H7 (cell line): ENCODE measurements around the gene RBMS3. TPM values are rescaled to one million over a fixed set of nuclear protein-coding genes. Genes with fewer than 3 reads are reported as not detected.

ENCODE experiments used
- DNase-seq: peaks from one replicate; pipeline ENCODE4 v3.0.0; 2012
- H3K27me3 ChIP-seq: 2 replicates; pipeline ENCODE4 v1.6.0; 2011; ENCODE audit warnings: mild to moderate bottlenecking, low read length; ENCODE audit not compliant: control insufficient read depth, insufficient read depth
- H3K36me3 ChIP-seq: replicated peaks from 2 replicates; pipeline ENCODE4 v1.5.1; 2011; ENCODE audit warnings: low read length; ENCODE audit not compliant: control insufficient read depth, insufficient read depth
- H3K4me3 ChIP-seq: 2 replicates; pipeline ENCODE4 v1.5.1; 2011; ENCODE audit warnings: low read depth, mild to moderate bottlenecking, control low read depth, low read length, moderate library complexity; ENCODE audit not compliant: insufficient read depth
- total RNA-seq: library from RNA; depleted of rRNA; stranded (reverse); fragments of >200 nt; shearing (Covaris generic); gene quantifications from 2 replicates; pipeline ENCODE4 v1.2.3, GENCODE V29; 2014

Gene RBMS3
- total RNA-seq, 1 experiment from 2014 or later = 9.4 TPM

DNA sequence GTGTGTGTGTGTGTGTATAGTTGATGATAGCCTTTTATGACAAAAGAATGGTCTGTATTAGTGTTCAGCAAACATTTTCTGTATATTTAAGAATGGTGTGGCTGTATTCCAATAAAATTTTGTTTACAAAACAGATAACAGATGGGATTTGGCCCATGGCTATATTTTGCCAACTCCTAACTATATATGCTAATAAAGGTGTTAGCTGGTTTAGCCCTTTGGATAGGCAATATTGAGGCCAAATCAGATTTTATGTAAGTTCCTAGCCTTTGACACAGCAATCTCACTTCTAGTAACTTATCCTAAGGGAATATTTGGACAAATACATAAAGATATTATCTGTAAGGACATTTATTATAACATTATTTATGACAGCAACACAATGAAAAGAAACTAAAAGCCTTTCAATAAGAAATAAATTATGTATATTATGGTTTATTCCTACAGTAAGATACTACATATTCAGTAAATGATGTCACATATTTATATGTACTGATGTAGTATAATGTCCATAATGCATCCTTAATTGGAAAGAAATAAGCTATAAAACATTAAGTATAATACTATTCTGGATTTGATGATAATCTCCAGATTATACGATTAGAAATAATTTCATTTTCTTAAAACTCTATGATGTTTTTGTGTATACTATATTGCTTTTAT, 264.0 kb downstream of the RBMS3 start:
- Histone ChIP-seq H3K36me3 (no peaks in the 10 kb centered on the region), H3K4me3 (no peak overlapping the region), H3K27me3 (no peaks in the 10 kb centered on the region)
- DNase-seq = no peak

DNA sequence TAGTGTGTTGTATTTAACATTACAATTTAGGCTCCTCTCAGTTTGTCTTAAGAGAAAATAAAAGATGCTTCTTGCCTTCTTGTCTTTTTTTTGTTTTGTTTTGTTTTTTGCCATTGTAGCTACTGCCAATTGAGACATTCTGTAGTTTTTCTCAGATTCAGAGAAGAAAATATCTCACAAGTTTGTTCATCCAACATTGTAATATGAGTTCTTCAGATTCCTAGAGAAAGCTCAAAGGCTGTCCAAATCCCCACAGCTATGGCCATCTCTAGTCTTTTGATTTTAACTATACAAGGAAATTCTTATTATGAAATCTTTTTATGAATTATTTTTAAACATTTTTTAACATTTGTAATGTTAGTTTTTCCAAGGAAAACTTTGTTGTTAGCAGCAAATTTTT, 264.7 kb downstream of the RBMS3 start:
- Histone ChIP-seq H3K4me3 (no peak overlapping the region), H3K27me3 (no peaks in the 10 kb centered on the region), H3K36me3 (no peaks in the 10 kb centered on the region)
- DNase-seq = no peak

DNA sequence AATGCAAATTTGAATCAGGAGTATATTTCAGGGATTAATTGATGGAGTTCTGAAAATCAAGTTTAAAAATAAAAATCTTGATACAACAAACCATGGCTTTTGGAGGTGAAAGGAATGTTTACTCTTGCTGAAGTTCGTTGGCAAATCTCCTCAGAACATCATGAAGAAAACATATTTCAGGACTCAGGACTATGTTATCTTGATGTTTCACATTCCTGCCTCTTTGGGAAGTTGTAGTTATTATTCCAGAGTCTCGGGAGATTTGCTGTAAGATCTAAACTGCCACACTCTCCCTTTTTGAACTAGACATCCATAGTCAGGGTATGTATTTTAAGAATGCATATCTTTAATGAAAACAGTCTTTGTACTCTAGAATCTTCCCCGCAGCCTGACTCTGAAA, 271.2 kb downstream of the RBMS3 start:
- Histone ChIP-seq H3K4me3 (no peak overlapping the region), H3K27me3 (no peaks in the 10 kb centered on the region), H3K36me3 (no peaks in the 10 kb centered on the region)
- DNase-seq = no peak

- no peak for DNase-seq
Measured at GRCh38 chr3:29554566-29554965, 273.7 kb downstream of the RBMS3 start.

DNA sequence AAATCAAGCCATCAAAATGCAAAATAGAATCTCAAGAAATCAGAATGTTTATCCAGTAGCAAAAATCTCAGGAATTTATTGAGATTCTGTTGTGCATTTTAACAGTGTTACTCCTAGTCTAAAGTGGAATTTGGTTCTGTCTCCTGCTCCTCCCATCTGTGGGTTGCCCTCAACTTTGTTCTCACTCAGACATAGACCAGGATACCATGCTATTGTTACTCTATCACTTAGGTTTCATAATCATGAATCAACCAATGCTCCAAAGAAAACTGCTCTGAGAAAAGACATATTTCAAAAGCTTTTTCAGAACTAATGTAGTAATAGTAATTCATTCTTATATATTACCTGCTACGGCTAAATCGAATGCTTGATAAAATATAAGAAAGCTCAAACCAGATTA, 274.7 kb downstream of the RBMS3 start:
- H3K36me3 ChIP-seq = no peaks in the 10 kb centered on the region
- no peak for DNase-seq
- H3K4me3 ChIP-seq = no peak overlapping the region

More at GRCh38 chr3:29554566-29554965, 273.7 kb downstream of the RBMS3 start:
- Histone ChIP-seq H3K36me3 (no peaks in the 10 kb centered on the region), H3K27me3 (no peaks in the 10 kb centered on the region), H3K4me3 (no peak overlapping the region)

DNA sequence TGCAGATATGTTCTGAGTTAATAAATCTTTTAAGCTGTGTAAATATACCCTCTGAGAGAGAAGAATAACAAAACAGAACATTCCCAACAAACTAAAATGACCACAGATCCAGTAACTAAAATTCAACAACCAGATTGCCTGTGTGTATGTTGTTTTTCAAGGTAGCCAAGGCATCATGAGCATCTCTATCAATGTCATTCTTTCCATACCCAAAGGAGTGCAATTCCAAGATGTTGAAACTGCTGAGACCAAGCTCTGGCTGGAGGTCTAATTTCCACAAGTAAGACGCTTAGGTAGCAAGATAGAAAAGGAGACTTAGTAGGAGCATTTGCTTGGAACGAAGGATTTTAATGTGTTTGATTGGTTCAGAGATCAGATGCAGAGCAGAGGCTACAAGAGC, 276.3 kb downstream of the RBMS3 start:
- no peak overlapping the region for H3K4me3 ChIP-seq

More for the DNA sequence above, 274.7 kb downstream of the RBMS3 start:
- no peaks in the 10 kb centered on the region for H3K27me3 ChIP-seq

GRCh38 chr3:29557825-29558224, 277.0 kb downstream of the RBMS3 start:
- H3K4me3 ChIP-seq = no peak overlapping the region
- no peaks in the 10 kb centered on the region for H3K36me3 ChIP-seq
- no peak for DNase-seq
- H3K27me3 ChIP-seq = no peaks in the 10 kb centered on the region

More for the DNA sequence above, 276.3 kb downstream of the RBMS3 start:
- no peak for DNase-seq
- no peaks in the 10 kb centered on the region for H3K27me3 ChIP-seq
- H3K36me3 ChIP-seq = no peaks in the 10 kb centered on the region

- no peaks in the 10 kb centered on the region for H3K27me3 ChIP-seq
- H3K4me3 ChIP-seq = no peak overlapping the region
- no peak for DNase-seq
- no peaks in the 10 kb centered on the region for H3K36me3 ChIP-seq
Measured at GRCh38 chr3:29559741-29560465, 279.0 kb downstream of the RBMS3 start.

DNA sequence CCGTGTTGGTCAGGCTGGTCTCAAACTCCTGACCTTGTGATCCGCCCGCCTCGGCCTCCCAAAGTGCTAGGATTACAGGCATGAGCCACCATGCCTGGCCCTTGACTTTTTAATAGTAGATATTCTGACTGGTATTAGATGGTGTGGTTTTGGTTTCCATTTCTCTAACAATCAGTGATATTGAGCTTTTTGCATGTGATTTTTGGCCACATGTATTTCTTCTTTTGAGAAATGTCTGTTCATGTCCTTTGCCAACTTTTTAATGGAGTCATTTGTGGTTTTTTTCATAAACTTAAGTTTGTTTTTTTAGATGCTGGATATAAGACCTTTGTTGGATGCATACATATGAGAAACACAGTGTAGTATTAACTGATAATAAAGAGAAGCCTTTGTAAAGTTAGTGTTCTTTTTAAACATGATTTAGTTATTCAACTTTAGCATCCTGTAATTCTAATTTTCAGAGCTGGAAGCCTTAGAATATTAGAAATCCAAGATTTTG, 280.8 kb downstream of the RBMS3 start:
- Histone ChIP-seq H3K4me3 (no peak overlapping the region), H3K36me3 (no peaks in the 10 kb centered on the region), H3K27me3 (no peaks in the 10 kb centered on the region)
- no peak for DNase-seq

- H3K36me3 ChIP-seq = no peaks in the 10 kb centered on the region
- no peak for DNase-seq
- no peak overlapping the region for H3K4me3 ChIP-seq
- no peaks in the 10 kb centered on the region for H3K27me3 ChIP-seq
Measured at GRCh38 chr3:29565236-29565635, 284.4 kb downstream of the RBMS3 start.

GRCh38 chr3:29567501-29567900, 286.6 kb downstream of the RBMS3 start:
- Histone ChIP-seq H3K27me3 (no peaks in the 10 kb centered on the region), H3K36me3 (no peaks in the 10 kb centered on the region), H3K4me3 (no peak overlapping the region)
- DNase-seq = no peak

DNA sequence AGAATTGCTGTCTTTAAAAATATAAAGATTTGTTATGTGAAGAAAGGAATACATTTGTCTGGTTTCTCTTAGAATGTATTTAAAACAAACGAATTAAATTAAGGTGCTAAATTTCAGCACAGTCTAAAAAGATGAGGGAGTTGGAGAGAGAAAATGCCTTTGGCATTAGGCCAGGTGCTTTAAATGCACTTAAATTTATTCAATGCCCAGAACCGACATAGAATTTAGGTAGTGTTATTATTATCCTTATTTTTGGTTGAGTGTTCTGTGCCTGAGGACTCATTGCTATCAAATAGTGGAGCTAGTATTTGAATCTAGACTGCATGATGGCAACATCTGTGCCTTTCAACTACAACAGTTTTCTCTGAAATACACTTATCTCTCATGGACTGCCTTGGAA, 287.5 kb downstream of the RBMS3 start:
- H3K36me3 ChIP-seq = no peaks in the 10 kb centered on the region
- no peak for DNase-seq
- H3K27me3 ChIP-seq = no peaks in the 10 kb centered on the region
- no peak overlapping the region for H3K4me3 ChIP-seq

- H3K4me3 ChIP-seq = no peak overlapping the region
- H3K36me3 ChIP-seq = no peaks in the 10 kb centered on the region
- no peaks in the 10 kb centered on the region for H3K27me3 ChIP-seq
- no peak for DNase-seq
Measured at GRCh38 chr3:29576181-29576580, 295.3 kb downstream of the RBMS3 start.

DNA sequence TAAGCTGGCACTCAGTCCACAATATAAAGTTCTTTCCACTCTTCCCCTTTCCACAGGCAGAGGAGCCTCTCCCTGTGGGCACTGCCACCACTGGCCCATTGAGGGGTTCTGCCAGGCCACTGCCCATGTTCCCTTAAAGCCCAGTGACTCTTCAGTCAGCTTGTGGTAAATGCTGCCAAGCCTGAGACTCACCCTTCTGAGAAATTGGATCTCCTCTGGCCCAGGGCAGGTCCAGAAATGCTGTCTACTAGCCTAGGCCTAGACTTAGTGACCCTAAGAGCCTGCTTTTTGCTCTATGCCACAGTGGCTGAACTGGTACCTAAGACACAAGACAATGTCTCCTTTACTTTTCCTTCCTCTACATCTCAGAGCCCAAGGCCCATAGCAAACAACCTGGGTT, 295.8 kb downstream of the RBMS3 start:
- Histone ChIP-seq H3K36me3 (no peaks in the 10 kb centered on the region), H3K27me3 (no peaks in the 10 kb centered on the region), H3K4me3 (no peak overlapping the region)
- DNase-seq = no peak

GRCh38 chr3:29577250-29577649, 296.4 kb downstream of the RBMS3 start:
- DNase-seq = no peak
- Histone ChIP-seq H3K27me3 (no peaks in the 10 kb centered on the region), H3K36me3 (no peaks in the 10 kb centered on the region), H3K4me3 (no peak overlapping the region)
